Endothelial cell of umbilical vein (primary cell): ENCODE results near the gene PNPLA7. TPM values are rescaled to one million over a fixed set of nuclear protein-coding genes. Genes with fewer than 3 reads are reported as not detected.

Experiments used
- BruUV-seq: library from RNA; stranded (reverse); fragments of 400-500 nt; replicated peaks from 2 replicates; lab custom pipeline; 2021; lab: Mats Ljungman, UMichigan
- CTCF ChIA-PET: fragments of 300-600, 350-600 bp; sonication (Branson Sonifier 250); formaldehyde crosslinking; loops from one replicate; lab custom pipeline; 2021; ENCODE audit warnings: antibody characterized with exemption, inconsistent platforms; lab: Charles Lee
- POLR2A ChIA-PET: fragments of 300-600, 350-600 bp; sonication (Branson Sonifier 250); formaldehyde crosslinking; loops from one replicate; lab custom pipeline; 2021; ENCODE audit warnings: antibody characterized with exemption, inconsistent platforms; lab: Charles Lee
- DNase-seq: peaks from one replicate; pipeline ENCODE4 v3.0.0-alpha.2; 2011; ENCODE audit warnings: low read depth, low spot score
- FAIRE-seq: peaks from 2 replicates; lab custom pipeline; 2011; peaks lifted over from hg19 to GRCh38; lab: Jason Lieb, UNC
- H2AFZ ChIP-seq: 2 replicates; pipeline ENCODE4 v1.6.0; 2012; ENCODE audit warnings: low read depth, low read length, control low read depth, inconsistent platforms
- H3K27ac ChIP-seq: 2 replicates; pipeline ENCODE4 v1.5.1; 2011; ENCODE audit warnings: low read depth, mild to moderate bottlenecking, control low read depth, low read length, moderate library complexity; ENCODE audit not compliant: insufficient read depth
- H3K27me3 ChIP-seq, 2 experiments: 2 replicates each; pipeline versions ENCODE4 v1.6.0 to v1.6.1; 2011; ENCODE audit warnings: low read length in 2 of 2, mixed read lengths in 1 of 2; ENCODE audit not compliant: control insufficient read depth in 2 of 2, insufficient read depth in 2 of 2
- H3K36me3 ChIP-seq, 2 experiments: 2 replicates in 1 of 2; 3 replicates in 1 of 2; pipeline ENCODE4 v1.5.1; 2011; ENCODE audit warnings: low read length in 2 of 2, mild to moderate bottlenecking in 1 of 2, moderate library complexity in 1 of 2; ENCODE audit not compliant: control insufficient read depth in 2 of 2, insufficient read depth in 2 of 2; ENCODE audit errors: extremely low read depth in 1 of 2
- H3K4me1 ChIP-seq: 3 replicates; pipeline ENCODE4 v1.5.1; 2011; ENCODE audit warnings: mild to moderate bottlenecking, low read length; ENCODE audit not compliant: control insufficient read depth, insufficient read depth; ENCODE audit errors: extremely low read depth
- H3K4me2 ChIP-seq: 2 replicates; pipeline ENCODE4 v1.6.1; 2011; ENCODE audit warnings: low read length, control low read depth, mixed read lengths; ENCODE audit not compliant: insufficient read depth
- H3K4me3 ChIP-seq, 3 experiments: fragments of 200-600 bp in 1 of 3; sonication (generic), shearing (Covaris generic) in 1 of 3; replicated peaks in 1 of 3; 2 replicates each; pipeline ENCODE4 v1.5.1; 2011 to 2016; ENCODE audit warnings: control low read depth in 3 of 3, low read length in 3 of 3, mild to moderate bottlenecking in 2 of 3, inconsistent platforms in 1 of 3, low read depth in 1 of 3, moderate library complexity in 1 of 3; ENCODE audit not compliant: insufficient read depth in 1 of 3
- H3K79me2 ChIP-seq: 2 replicates; pipeline ENCODE4 v1.6.0; 2012; ENCODE audit warnings: low read length, inconsistent platforms; ENCODE audit not compliant: control insufficient read depth, insufficient read depth
- H3K9ac ChIP-seq: replicated peaks from 2 replicates; pipeline ENCODE3; 2011; ENCODE audit warnings: low read length, control low read depth; ENCODE audit not compliant: insufficient read depth; ENCODE audit errors: extremely low read depth
- H3K9me1 ChIP-seq: replicated peaks from 3 replicates; pipeline ENCODE4 v1.6.0; 2011; ENCODE audit warnings: mild to moderate bottlenecking, low read length; ENCODE audit not compliant: control insufficient read depth, insufficient read depth; ENCODE audit errors: extremely low read depth
- H3K9me3 ChIP-seq: replicated peaks from 2 replicates; pipeline ENCODE4 v1.5.1; 2012; ENCODE audit warnings: low read length, inconsistent platforms; ENCODE audit not compliant: control insufficient read depth, insufficient read depth
- H4K20me1 ChIP-seq: replicated peaks from 2 replicates; pipeline ENCODE3; 2011; ENCODE audit warnings: mild to moderate bottlenecking, low read length; ENCODE audit not compliant: control insufficient read depth, insufficient read depth; ENCODE audit errors: extremely low read depth
- CTCF ChIP-seq, 2 donors: IDR thresholded peaks; 1 replicate in 1 of 2; 2 replicates in 1 of 2; pipeline ENCODE4 v1.5.1; 2011; ENCODE audit warnings: low read length in 2 of 2, mild to moderate bottlenecking in 2 of 2, moderate library complexity in 2 of 2, control low read depth in 1 of 2, inconsistent platforms in 1 of 2, low read depth in 1 of 2; ENCODE audit not compliant: insufficient read depth in 1 of 2; ENCODE audit errors: extremely low read depth in 1 of 2
- EZH2 ChIP-seq: IDR thresholded peaks from 2 replicates; pipeline ENCODE4 v1.6.1; 2012; ENCODE audit warnings: borderline replicate concordance, low read depth, mild to moderate bottlenecking, moderate library complexity, low read length, inconsistent platforms; ENCODE audit not compliant: severe bottlenecking
- FOS ChIP-seq: IDR thresholded peaks from 2 replicates; pipeline ENCODE4 v1.6.1; 2011; ENCODE audit warnings: mild to moderate bottlenecking, low read length, moderate library complexity, borderline replicate concordance; ENCODE audit not compliant: insufficient read depth
- GATA2 ChIP-seq: IDR thresholded peaks from 2 replicates; pipeline ENCODE4 v1.7.0; 2011; ENCODE audit warnings: low read depth, mild to moderate bottlenecking, moderate library complexity, mixed read lengths, low read length; ENCODE audit not compliant: insufficient read length, insufficient read depth
- JUN ChIP-seq: IDR thresholded peaks from 2 replicates; pipeline ENCODE4 v1.6.1; 2011; ENCODE audit warnings: borderline replicate concordance, low read depth; ENCODE audit not compliant: insufficient read length, insufficient read depth
- MAX ChIP-seq: IDR thresholded peaks from 2 replicates; pipeline ENCODE4 v1.6.1; 2011; ENCODE audit not compliant: insufficient read depth, insufficient read length
- MYC ChIP-seq: IDR thresholded peaks from one replicate; pipeline ENCODE4 v1.6.1; 2011; ENCODE audit warnings: mild to moderate bottlenecking, low read depth, low read length
- POLR2A ChIP-seq: IDR thresholded peaks from 2 replicates; pipeline ENCODE4 v1.6.1; 2012; ENCODE audit warnings: low read depth, mild to moderate bottlenecking, control low read depth, low read length
- POLR2AphosphoS5 ChIP-seq: IDR thresholded peaks from 2 replicates; pipeline ENCODE4 v1.6.1; 2012; ENCODE audit warnings: low read depth, mild to moderate bottlenecking, control low read depth, low read length, moderate library complexity; ENCODE audit not compliant: insufficient read depth
- dilution Hi-C: fragments of 300-500 bp; cut with MboI; formaldehyde crosslinking; loops from one replicate; pipeline ENCODE4 v1.15.0; 2019; ENCODE audit warnings: low sequenced_read_pairs; ENCODE audit not compliant: extremely low pct_ligation_motif_present
- intact Hi-C: fragments of 100-400 bp; cut with micrococcal nuclease; formaldehyde crosslinking; loops from one replicate; pipeline ENCODE4 v1.10.0; 2022
- polyA plus RNA-seq, 4 experiments: library from polyadenylated mRNA; depleted of rRNA in 3 of 4; stranded (reverse) in 3 of 4; unstranded in 1 of 4; fragments of >200 nt; gene quantifications; 2 replicates each; pipeline versions ENCODE4 v1.2.1 to v1.2.3, GENCODE V29; 2011 to 2012; ENCODE audit warnings: missing spikeins in 1 of 4
- total RNA-seq: library from RNA; stranded (reverse); gene quantifications from 2 replicates; pipeline ENCODE4 v1.2.3, GENCODE V29; 2021

PNPLA7 gene
- total and polyA plus RNA-seq, 2 donors (not counting 3 experiments of a cell fraction or from before 2014, with no cell fraction given) = 1.0 to 1.9 TPM

GRCh38 chr9:137477778-137478612 lies 72.2 kb downstream of the PNPLA7 start:
- dilution Hi-C loops (no loop called here), intact Hi-C loops (no loop called here)
- CTCF ChIA-PET = no interaction called here
- no peak for DNase-seq
- Histone ChIP-seq H3K9me3 (peaks cover 2% of the 10 kb centered on the region), H3K79me2 (no peaks in the 10 kb centered on the region), H4K20me1 (no peaks in the 10 kb centered on the region), H3K9me1 (no peaks in the 10 kb centered on the region), H3K9ac (no peak overlapping the region), H3K4me2 (no peak overlapping the region), H3K36me3 (no peaks in the 10 kb centered on the region), H3K27ac (no peak overlapping the region), H3K4me1 (peaks cover 6% of the 10 kb centered on the region), H3K27me3 (no peaks in the 10 kb centered on the region), H2AFZ (no peak overlapping the region), H3K4me3 (no peak overlapping the region)
- BruUV-seq = no TSS peak
- TF ChIP-seq CTCF (IDR thresholded peaks at IDR 0.05; ENCODE audit: extremely low read depth in 1 of 2, insufficient read depth in 1 of 2, low read depth in 1 of 2, low read length in 2 of 2) (no peak), EZH2 (no peak), POLR2AphosphoS5 (no peak), JUN (no peak), GATA2 (no peak), MYC (no peak), POLR2A (no peak), MAX (no peak), FOS (no peak)
- FAIRE-seq = no peak
- POLR2A ChIA-PET = no interaction called here
